KOPT-K1 (cell line): ENCODE measurements around the gene LSM8.
"Not testable (repeated sequence)": the region's sequence is repeated elsewhere in the genome, so short reads cannot be mapped to it uniquely, and the experiment has no call there.

Experiments used
- H3K27ac ChIP-seq: fragments of 200-600 bp; sonication (generic); 2 replicates; pipeline ENCODE4 v1.5.1; 2016; ENCODE audit warnings: antibody characterized with exemption, mild to moderate bottlenecking, low read depth, low read length; ENCODE audit not compliant: poor library complexity, severe bottlenecking
- H3K36me3 ChIP-seq: fragments of 200-600 bp; sonication (generic); 2 replicates; pipeline ENCODE4 v1.5.1; 2017; ENCODE audit warnings: antibody characterized with exemption, mild to moderate bottlenecking, low read length, moderate library complexity; ENCODE audit not compliant: insufficient read depth
- H3K9me3 ChIP-seq: fragments of 200-600 bp; sonication (generic); 2 replicates; pipeline ENCODE4 v1.5.1; 2017; ENCODE audit warnings: antibody characterized with exemption, low read length, mild to moderate bottlenecking; ENCODE audit not compliant: insufficient read depth, poor library complexity, severe bottlenecking

LSM8 gene

GRCh38 chr7:118232837-118233236 lies 48.9 kb downstream of the LSM8 start:
- no peaks in the 10 kb centered on the region for H3K9me3 ChIP-seq
- no peaks in the 10 kb centered on the region for H3K36me3 ChIP-seq
- no peak overlapping the region for H3K27ac ChIP-seq

- no peak overlapping the region for H3K27ac ChIP-seq
- H3K36me3 ChIP-seq, result no peaks in the 10 kb centered on the region
- H3K9me3 ChIP-seq, result no peaks in the 10 kb centered on the region
These were observed 49.8 kb downstream of the LSM8 start for GRCh38 chr7:118233799-118234198.

- H3K9me3 ChIP-seq, result no peaks in the 10 kb centered on the region
- H3K27ac ChIP-seq, result no peak overlapping the region
- H3K36me3 ChIP-seq, result no peaks in the 10 kb centered on the region
These were observed 55.0 kb downstream of the LSM8 start for GRCh38 chr7:118239014-118239413.

GRCh38 chr7:118240320-118240719 lies 56.4 kb downstream of the LSM8 start:
- not testable (repeated sequence) for H3K27ac ChIP-seq, H3K9me3 ChIP-seq, H3K36me3 ChIP-seq
